ENCODE measurements around the gene MAP3K15.
"Not testable (repeated sequence)": the region's sequence is repeated elsewhere in the genome, so short reads cannot be mapped to it uniquely, and the experiment has no call there.

Gene MAP3K15

DNA sequence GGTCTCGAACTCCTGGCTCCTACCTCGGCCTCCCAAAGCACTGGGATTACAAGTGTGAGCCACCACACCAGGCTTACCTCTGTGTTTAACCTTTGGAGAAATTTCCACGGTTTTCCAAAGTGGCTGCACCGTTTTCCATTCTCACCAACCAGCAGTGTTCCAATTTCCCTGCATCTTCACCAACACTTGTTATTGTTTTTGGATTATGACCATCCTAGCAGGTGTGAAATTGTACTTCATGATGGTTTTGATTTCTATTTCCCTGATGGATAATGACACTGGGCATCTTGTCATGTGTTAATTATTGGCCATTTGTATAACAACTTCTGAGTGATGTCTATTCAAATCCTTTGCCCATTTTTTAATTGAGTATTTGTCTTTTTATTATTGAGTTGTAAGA is 2.7 kb upstream of the MAP3K15 start:
- no peak for DNase-seq

DNA sequence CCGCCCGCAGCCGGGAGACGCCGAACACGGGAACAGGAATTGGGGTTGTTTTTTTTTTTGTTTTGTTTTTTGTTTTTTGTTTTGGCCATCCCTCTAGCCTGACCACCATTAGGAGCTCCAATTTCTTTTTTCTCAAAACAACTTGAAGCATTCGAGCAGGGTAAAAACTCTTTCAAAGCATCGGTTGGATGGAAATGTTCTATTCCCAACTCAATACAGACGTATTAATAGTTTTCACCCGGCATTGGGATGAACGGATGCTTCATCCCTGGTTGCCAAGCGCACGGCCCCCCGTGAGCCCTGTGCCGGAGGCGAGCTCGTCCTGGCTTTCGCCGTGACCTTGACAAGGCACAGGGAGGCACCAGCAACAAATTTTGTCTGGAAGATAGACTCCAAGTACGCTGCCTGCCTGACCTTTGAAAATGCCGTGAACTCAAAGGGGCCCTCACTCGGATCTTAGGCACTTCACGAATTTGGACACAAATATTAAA is 352 bp upstream of the MAP3K15 start:
- DNase-seq, result no peak

DNA sequence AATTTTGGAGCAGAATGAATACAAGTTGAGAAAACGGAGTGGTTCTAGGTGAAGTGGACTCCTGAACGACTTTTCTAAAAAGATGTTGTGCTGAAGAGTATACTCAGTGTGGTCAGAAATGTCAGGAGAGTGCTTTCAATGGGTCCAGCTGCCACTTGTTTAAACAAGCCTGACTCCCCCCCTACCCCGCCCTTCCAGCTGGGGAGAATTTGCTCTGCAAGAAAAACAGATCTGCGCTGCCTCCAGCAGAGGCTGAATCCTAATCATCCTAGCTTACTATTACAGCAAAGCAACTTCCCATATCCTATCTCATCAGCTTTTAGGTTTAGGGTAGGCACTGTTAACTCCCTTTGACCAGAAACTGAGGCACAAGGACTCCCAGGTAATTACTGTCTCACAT is 1.9 kb downstream of the MAP3K15 start:
- DNase-seq, result no peak

DNA sequence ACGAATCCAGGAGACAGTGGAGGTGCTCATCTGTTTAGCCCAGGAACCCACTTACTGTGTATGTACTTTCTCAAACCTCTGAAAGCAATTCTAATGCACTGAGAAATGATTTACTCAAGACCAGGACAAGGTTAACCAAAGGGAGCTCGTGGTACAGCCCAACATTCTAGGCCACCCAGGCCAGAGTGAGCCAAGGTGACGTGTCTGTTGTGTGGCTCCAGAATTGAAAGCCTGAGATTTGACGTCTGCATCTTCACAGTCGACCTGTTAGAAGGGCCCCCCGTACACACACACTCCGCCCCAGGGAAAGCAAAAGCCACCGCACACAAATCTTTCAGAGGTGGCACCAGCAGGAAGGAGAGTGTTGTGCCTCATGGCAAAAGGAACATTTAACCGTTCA is 2.3 kb downstream of the MAP3K15 start:
- no peak for DNase-seq

DNA sequence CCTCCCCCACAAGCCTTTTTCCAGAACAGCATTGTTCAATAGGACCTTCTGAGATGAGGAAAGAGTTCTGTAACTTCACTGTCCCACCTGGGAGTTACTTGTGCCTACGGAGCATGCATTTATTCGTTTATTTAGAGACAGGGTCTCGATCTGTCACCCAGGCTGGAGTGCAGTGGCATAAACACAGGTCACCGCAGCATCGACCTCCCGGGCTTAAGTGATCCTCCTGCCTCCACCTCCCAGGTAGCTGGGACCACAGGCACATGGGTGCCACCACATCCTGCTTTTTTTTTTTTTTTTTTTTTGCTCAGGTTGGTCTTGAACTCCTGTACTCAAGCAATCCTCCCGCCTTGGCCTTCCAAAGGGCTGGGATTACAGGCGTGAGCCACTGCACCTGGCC is 2.9 kb downstream of the MAP3K15 start:
- DNase-seq, result no peak

DNA sequence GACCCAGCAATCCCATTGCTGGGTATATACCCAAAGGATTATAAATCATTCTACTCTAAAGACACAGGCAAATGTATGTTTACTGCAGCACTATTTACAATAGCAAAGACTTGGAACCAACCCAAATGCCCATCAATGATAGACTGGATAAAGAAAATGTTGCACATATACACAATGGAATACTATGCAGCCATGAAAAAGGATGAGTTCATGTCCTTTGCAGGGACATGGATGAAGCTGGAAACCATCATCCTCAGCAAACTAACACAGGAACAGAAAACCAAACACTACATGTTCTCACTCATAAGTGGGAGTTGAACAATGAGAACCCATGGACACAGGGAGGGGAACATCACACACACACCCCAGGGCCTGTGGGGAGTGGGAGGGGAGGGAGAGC is 3.5 kb downstream of the MAP3K15 start:
- DNase-seq, result not testable (repeated sequence)

DNA sequence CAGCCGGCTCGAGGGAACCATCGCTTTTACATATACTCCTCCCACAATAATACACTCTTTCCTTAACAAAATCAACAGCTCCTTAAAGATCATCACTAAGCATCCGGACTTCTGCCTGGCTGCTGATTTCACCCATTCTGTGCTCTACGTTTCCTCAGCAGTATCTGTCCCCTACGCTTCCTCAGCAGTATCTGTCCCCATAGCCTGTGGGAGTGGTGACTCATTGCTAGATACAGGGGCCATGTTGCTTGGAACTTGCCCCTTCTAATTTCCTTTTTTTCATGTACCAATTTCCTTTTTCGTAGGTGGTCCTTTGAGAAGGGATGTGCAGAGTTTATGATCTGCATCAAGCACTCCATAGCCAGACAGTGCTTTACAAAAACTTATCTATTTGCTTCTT is 18.6 kb downstream of the MAP3K15 start:
- no peak for DNase-seq

DNA sequence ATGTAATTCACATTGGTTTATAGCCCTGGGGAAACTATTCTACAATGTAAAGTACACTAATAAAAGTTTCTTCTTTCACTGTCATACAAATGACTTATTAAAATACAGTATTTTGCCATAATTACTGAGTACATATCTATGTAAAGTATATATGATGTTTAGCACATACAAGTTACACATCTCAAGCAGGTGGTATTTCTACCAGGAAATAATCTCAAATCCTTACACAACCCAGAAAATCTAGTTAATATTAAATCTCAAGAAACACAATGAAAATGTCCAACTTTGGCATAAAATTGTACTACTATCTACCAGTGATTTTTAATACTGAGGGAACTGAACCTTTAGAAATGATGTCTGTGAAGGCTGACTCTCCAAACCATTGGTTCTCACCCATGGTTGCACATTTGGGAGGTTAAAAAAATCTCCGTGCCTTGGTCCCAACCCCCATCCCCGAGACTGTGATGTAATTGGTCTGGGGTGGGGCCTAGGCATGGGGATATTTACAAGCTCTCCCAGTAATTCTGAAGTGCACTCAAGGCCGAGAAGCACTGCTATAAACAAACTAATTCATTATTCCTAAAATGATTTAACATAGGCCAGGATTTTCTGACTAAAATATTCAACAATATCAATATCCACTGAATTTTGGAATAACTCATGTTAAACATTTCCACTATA is 27.6 kb downstream of the MAP3K15 start:
- DNase-seq, result no peak

DNA sequence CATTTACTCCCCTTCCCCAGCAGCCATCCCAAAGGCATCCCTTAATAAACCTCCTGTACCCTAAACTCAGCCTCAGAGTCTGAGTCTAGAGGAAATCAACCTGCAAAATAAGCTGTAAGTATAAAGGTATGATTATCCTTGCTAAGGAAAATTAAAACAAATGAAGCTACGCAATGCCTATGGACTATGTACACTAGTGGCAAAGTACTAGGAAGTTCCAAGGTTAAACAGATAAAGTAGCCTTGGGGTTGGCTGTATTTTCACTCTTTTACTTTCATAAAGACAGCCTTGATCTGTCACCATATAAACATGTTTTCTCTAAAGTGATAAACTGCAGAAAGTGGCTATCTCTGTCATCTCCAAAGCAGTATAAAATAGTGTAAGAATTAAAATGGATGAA is 35.9 kb downstream of the MAP3K15 start:
- DNase-seq, result no peak

DNA sequence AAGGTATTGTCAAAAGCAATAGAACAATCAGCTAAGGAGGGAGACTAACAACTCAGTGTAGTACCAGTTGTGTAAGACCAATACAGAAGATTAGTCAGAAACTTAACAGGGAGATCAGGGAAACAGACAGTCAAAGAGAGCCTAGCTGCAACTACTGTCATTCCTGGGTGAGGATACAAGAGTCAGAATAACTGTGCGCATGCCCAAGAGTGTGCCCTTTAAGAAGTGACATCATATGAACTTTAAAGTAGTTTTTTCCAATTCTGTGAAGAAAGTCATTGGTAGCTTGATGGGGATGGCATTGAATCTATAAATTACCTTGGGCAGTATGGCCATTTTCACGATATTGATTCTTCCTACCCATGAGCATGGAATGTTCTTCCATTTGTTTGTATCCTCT is 46.9 kb downstream of the MAP3K15 start:
- DNase-seq, result not testable (repeated sequence)

DNA sequence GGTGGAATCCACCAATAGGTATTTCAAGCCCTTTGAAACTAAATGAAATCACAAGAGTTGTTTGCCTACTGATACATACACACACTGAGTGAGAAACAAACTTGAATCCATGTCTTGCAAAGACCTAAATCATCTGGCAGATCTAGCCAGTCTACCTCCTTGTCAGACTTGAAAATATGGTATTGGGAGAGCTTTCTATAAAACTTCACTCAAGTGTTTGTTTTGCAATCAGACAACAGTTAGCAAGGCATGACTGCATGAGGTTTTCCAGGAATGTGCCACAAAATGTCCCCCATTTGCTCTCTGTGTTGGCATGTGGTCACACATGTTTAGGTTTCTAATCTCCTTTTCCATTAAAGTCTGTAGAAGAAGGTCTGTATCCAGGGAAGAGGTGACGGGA is 52.4 kb downstream of the MAP3K15 start:
- DNase-seq, result no peak

DNA sequence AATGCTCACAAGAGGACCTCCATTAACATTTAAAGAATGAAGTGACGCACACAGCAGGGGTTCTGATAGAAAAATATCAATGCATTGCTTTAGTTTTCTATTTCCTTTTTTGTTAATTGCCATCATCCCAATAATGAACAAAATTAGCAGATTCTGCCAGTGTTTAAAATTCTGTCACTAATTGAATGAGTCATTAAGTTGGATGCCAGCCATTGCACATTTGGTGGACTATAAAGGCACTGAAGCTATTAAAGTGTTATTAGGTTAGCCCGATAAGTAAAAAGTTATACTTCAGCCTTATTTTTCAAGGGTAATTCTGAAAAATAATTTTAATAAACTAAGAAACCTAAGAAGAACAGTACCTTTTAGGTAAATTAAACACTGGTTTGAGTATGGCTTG is 53.1 kb downstream of the MAP3K15 start:
- DNase-seq, result no peak

DNA sequence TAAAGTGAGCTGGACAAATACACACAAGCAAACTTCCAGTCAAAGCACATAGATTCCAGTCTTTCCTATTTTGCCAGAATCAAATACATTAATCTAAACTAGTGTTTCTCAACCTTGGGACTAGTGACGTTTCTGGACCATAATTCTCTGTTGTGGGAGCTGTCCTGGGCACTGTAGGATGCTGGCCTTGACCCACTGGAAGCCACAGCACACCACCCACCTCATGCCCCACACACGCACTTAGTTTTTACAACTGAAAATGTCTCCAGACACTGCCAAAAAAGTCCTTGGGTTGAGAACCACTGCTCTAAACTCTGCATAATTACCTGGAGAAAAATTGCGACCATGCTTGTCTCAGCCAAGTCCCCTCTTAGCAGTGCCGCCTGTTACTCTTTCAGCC is 57.6 kb downstream of the MAP3K15 start:
- DNase-seq, result no peak

DNA sequence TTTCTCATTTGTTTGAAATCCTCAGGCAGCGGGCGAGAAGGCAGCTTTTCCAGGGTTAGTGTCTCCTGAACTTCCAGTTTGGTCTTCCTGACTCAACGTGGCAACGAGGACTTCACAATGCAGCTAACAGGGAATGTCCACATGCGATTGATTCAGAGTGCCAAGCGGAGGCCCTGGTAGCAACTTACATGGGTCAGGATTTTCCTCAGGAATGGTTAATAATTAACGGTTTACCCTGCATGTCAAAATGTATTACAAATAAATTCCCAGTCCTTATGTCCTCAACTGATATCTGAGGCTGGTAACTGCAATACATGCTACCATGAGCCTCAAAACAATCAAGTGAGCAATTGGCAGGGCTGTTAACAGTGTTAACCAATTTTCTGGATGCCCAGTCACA is 67.2 kb downstream of the MAP3K15 start:
- DNase-seq, result no peak

DNA sequence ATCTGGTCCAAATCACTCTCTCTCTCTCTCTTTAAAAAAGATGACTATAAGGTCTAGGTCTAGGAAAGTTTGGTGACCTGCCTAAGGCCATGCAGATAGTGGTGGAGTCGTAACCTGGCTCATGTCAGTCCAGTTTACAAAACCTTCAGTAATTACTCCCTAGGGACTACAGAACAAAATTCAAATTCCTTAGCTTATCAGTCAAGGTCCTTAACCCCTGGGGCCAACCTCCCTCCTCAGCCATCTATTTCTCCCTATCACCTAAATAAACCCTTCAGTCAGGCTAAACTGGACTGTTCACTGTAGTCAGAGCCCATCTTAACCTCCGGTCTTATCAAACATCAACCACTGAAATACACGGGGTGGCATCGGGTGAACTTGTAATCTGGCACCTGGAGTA is 68.9 kb downstream of the MAP3K15 start:
- DNase-seq, result no peak

DNA sequence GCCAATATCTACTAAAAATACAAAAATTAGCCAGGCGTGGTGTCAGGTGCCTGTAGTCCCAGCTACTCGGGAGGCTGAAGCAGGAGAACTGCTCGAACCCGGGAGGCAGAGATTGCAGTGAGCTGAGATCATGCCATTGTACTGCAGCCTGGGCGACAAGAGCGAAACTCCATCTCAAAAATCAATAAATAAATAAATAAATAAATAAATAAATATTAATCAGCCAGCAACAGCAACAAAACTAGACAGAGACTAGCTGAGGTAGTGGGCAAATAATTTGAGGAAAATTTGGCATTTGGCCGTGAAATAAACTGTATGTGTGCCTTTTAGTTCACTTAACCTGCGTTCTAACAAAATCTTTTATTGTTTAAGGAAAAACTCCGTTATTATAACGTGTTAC is 69.5 kb downstream of the MAP3K15 start:
- DNase-seq, result not testable (repeated sequence)

DNA sequence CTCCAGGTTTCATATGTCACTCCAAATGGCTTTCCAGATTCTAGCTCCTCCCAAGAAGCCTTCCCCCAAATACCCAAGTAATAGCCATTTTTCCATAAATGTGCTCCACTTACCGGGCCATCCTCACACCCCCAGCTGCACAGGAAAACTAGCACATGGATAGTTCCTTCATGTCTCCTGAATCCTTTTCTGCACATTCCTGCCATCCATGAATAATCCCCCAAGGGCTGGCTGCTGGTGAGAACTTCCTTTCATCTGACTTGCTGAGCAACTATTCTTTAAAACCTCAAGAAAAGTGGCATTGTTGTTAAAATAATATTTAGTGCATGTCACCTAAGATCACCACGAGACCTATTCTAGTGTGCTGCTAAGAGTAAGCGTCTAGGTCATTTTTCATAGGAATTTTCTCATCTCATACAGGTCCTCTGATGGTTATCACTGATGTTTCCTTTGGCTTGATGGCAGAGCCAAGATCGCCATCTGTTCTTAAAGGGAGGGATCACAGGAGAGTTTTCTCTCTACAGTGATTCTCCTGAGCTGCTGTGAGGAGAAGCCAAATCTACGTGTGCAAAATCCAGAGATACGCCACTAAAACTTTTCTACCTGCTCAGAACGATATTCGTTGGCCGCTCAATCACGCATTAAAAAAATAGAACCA is 71.3 kb downstream of the MAP3K15 start:
- no peak for DNase-seq

DNA sequence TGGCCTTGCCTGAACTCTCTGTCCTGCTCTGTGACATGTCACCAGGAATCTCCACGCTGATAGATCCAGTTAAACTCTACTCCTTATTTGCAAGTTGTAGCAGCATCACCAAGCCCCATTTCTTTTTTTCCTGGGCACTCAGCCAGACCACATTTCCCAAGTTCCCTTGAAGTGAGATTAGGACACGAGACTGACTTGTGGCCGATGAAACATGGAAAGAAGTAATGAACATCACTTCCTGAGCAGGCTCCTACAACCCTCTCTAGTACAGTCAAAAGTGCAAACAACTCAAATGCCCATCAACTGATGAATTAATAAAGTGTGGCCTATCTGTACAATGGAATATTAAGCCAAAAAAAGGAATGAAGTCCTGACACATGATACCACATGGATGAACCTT is 74.6 kb downstream of the MAP3K15 start:
- no peak for DNase-seq

DNA sequence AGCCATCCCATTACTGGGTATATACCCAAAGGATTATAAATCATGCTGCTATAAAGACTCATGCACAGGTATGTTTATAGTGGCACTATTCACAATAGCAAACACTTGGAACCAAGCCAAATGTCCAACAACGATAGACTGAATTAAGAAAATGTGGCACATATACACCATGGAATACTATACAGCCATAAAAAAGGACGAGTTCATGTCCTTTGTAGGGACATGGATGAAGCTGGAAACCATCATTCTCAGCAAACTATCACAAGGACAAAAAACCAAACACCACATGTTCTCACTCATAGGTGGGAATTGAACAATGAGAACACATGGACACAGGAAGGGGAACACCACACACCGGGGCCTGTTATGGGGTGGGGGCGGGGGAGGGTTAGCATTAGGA is 92.6 kb downstream of the MAP3K15 start:
- not testable (repeated sequence) for DNase-seq

DNA sequence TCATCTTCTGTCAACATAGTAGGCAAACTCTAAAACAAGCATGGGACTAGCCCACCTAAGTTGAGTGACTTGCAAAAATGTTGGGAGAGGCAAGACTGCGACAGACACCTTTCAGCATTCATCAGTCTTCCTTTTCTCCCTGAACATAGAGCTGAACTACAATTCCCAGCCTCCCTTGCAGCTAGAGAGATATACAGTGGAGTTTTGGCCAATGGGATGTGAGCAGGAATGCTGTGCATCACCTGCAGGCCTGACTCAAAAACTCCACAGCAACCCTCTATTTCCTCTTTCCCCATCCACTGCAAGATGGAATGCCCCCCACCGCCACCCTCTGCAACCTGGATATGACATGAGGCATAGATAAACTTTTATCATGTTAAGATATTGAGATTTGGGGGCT is 105.0 kb downstream of the MAP3K15 start:
- no peak for DNase-seq

DNA sequence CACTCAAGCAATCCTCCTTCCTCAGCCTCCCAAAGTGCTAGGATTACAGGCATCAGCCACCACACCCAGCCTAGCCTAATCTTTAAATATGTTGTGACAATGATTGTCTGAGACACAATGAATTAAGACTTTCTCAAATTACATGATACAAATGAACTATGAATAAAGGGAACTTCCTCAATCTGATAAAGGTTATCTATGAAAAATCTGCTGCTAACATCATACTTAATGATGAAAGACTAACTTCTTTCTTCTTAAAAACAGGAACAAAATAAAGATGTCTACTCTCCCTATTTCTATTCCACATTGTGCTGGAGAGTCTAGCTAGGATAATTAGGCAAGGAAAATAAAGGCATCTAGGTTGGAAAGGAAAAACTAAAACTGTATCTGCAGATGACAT is 111.6 kb downstream of the MAP3K15 start:
- DNase-seq, result no peak

DNA sequence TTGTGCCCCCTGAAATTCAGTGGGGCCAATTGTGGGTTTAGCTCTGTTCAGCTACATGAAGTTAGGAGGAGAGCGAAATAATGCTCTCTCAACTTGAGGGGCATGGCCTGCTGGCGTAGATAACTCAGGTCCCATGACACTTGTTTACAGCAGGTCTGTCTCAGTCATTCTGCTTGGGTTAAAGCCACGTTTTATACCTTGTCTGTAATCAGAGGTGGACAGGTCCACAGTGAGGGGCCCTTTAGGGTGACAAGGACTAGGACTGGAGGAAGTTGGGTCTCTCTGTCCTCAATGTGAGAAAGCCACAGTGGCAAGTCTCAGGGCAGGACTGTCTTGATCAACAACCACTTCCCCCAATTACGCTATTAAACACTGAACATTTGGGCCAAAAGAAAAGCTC is 122.6 kb downstream of the MAP3K15 start:
- DNase-seq, result no peak

DNA sequence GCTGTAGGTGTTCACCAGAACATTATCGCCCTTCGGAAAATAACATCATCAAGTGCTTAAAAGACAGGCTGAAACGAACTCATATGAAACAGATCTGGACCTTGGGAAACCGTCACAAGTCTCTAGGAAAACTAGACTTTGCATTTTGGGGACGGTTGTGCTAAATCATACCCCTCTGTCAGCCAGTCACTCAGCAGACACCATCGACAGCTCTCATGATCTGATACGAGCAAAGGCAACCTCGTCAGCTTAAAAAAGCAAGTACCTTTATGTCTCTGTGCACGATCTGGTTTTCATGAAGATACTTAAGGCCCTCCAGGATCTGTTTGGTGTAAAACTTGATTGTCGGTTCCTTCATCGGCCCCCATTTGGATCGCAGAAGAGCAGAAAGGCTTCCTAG is 123.2 kb downstream of the MAP3K15 start:
- DNase-seq, result no peak

DNA sequence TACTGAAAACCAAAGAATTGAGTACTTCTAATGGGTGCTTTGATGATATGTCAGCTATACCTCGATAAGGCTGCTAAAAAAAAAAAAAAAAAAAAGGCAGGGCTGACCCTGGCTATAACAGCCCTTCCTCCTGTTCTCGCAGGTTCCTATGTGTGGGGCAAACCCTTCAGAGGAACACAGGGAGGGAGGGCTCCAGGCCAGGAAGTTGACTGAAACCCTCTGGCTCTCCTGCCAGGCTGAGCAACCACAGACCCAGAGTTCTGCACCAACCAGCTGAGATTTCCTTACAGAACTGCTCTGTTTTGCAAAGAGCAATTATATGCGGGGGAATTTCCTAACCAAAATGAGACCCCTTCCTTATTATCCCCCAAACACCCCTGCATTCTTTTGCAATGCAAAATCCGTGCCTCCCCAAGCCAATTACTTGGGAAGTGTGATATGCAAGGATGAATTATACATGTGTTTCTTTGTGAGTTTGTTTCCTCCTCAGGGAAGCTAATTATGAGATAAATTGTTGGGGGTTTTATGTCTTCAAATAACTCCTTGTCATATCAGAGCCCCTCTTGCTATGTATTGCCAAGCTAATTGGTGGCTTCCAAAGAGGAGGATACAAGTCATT is 126.0 kb downstream of the MAP3K15 start:
- DNase-seq, result no peak

Measured in effector CD8-positive, alpha-beta T cell (primary cell).